ENCODE data around the gene HPN.

Gene HPN

DNA sequence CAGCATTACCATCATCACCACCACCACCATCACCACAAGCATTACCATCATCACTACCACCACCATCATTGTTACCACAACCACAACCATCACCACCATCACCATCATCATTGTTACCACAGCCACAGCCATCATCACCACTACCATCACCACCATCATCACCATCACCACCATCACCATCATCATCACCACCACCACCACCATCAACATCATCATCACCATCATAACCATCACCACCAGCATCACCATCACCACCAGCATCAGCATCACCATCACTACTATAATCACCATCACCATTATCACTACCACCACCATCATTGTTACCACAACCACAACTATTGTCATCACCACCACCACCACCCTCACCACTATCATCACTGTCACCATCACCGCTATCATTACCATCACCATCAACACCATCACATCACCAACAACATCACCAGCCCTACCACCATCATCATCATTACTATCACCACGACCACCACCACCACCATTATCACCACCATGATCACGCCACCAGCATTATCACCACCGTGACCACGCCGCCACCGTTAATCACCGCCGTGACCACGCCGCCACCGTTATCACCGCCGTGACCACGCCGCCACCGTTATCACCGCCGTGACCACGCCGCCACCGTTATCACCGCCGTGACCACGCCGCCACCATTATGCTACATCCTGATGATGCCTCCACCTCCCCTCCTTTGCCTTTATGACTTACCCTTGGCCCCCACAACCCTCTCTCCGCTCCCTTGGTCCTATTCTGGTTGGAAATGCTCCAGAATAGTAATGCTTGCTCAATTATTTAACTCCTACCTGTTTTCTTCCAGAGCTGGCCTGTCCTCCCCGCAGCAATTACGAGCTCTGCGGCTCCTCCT, 64.1 kb downstream of the HPN start:
- no peak for DNase-seq (ENCODE audit: low read depth)

DNA sequence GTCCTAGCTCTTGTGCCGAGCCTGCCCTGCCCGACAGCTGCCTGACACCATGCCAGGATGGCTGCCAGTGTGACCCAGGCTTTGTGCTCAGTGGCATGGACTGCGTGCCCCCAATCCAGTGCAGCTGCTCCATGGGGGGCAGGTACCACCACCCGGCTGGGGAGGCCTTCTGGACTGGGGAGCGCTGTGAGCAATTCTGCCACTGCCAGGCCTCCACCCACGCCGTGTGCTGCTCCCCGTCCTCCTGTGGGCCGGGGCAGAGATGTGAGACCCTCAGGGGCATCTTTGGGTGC, 64.7 kb downstream of the HPN start:
- no peak for DNase-seq (ENCODE audit: low read depth)

DNA sequence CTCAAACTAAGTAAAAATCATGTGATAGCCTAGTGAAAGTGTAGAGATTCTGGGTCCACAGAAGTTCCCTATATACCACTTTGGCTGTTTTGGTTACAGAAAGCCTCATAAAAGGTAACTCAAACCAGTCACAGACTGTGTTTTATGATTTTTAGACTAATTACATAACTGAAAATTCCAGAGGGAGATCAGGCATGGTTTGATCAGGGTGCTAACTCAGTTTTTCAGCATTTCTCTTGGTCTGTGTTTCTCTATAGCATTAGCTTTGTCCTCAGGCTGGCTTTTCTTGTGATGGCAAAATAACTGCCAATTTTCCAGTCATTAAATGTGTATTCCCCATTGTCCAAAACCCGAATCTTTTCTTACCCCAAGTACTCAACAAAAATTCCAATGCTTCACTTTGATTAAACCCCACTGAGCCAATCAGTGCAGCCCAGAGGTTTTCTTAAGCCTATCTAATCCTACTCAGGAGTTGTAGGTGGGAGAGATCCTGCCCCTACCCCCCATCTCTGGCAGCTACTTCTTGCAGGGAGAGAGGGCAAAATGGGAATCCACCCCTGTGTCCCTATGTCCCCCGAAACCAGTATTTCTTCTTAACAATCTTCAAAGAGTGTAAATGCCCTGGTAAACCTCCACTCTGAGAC, 65.5 kb downstream of the HPN start:
- DNase-seq (ENCODE audit: low read depth), result no peak

- DNase-seq (ENCODE audit: low read depth), result peak; percentile 43
Observed at GRCh38 chr19:35107545-35107944, 66.0 kb downstream of the HPN start.

GRCh38 chr19:35108730-35109129, 67.2 kb downstream of the HPN start:
- no peak for DNase-seq (ENCODE audit: low read depth)

DNA sequence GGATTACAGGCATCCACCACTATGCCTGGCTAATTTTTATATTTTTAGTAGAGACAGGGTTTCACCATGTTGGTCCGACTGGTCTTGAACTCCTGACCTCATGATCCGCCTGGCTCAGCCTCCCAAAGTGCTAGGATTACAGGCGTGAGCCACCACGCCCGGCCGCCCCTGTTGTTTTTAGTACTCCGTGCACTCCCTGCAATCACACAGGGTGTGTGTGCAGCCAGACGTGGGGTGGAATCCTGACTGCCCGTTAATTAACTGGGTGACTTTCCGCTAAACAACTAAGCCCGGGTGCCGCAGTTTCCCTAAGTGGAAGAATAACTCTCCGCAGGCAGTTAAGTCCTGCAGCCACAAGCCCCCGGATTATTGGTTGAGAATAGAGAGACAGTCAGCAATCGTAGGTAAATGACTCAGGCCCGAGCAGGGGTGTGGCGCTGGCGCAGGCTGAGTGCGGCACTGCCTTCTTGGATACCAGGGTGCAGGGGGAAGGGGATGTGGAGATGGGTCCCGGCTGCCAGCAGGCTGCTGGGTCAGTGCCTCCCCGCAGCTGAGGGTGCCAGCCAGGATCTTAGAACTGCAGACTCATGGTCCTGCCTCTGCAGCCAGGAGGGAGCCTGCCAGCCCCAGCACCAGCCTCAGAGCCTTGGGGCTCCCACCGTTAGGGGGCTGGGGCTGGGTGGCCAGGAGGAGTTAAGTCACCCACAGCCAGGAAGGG, 68.0 kb downstream of the HPN start:
- DNase-seq (ENCODE audit: low read depth), result no peak

GRCh38 chr19:35110974-35111373, 69.5 kb downstream of the HPN start:
- no peak for DNase-seq (ENCODE audit: low read depth)

DNA sequence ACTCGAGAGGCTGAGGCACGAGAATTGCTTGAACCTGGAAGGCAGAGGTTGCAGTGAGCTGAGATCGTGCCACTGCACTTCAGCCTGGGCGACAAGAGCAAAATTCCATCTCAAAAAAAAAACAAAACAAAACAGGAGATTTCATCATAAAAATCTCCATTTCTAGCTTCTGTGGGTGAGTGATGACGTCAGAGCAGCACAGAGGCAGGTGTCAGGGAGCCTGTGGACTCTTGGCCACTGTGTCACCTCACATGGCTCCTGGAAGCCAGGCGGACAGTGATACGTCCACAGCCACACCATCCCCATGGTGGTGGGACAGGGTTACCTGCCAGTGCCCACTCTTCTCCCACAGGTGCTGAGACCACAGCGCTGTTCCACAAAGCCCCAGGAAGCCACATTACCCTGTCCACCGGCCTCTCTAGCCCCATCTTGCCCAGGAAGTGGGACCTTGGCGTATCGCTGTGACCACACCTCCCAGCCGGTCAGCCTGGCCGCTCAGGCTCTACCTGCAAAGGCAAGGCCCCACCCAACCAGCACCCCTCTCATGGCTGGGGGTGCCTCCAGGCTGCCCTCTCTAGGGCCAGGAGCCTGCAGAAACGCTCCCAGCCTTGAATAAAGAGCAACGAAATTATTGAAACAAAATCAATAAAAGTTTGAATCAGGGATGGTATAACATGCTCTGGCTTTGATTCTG, 71.6 kb downstream of the HPN start:
- DNase-seq (ENCODE audit: low read depth), result no peak

- peak; percentile 55 for DNase-seq (ENCODE audit: low read depth)
Observed at GRCh38 chr19:35114353-35115176, 73.0 kb downstream of the HPN start.

DNA sequence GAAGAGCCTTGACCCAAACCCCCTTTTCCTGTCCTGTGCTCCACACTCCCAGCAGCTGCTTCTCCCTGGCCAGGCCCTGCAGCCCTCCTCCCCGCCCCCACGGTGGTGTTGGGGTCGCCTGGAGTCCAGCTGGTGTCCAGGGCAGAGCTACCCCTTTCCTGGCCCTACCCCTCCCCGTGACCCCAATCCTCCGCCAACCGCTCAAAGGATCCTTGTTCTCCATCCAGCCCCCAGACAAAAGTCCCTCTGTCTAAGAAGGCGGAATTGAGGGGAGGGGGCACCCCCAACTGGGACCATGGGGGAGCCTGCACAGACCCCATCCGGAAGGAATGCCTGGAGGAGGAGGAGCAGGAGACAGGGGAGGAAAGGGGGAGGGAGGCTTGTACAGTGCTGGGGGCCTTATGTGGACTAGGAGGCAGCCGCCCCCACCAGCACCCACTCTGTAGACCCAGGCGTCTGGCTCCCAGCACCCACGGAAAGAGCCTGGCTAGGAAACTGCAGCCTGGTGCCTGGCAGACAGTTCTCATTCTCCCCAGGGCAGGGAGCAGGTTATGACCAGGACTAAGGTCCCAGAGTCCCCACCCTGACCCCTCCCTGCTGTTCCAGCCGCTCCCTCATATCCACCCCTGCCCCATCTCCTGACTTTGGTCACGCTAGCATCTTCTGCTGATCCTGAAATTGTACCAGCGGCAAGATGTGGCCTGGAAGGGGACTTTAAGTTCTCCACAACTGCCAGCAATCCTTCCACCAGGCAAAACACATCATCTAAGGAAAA, 73.8 kb downstream of the HPN start, which contains the start of gene FXYD3:
Gene FXYD3 (plus strand): TSS at position 647 of the 775 bp plus-strand sequence. CDS start 3,554 bp downstream, outside the sequence.
- no peak for DNase-seq (ENCODE audit: low read depth)
